K562 (cell line): ENCODE results near the gene FXYD3. TPM values are rescaled to one million over a fixed set of nuclear protein-coding genes. Genes with fewer than 3 reads are reported as not detected.
A peak's percentile ranks its signal among the peaks of the same experiment; 100 is the strongest.

ENCODE experiments used
- CBFA2T3 ChIP-seq: fragments of 450-650 bp; IDR thresholded peaks from 2 replicates; pipeline ENCODE4 v1.6.1; 2017
- CXXC5 ChIP-seq: fragments of 250-450 bp; sonication (Bioruptor Pico); IDR thresholded peaks from 2 replicates; pipeline ENCODE4 v1.8.0; 2022; ENCODE audit warnings: inconsistent platforms, mild to moderate bottlenecking, moderate library complexity
- ETV6 ChIP-seq, 3 experiments: fragments of 150-350 bp in 1 of 3; sonication (generic) in 1 of 3; formaldehyde crosslinking in 1 of 3; IDR thresholded peaks; 2 replicates each; pipeline versions ENCODE4 v1.6.1 to v1.8.0; 2014 to 2022; ENCODE audit warnings: borderline replicate concordance in 2 of 3, low read depth in 2 of 3, antibody characterized with exemption in 1 of 3, low read length in 1 of 3, mild to moderate bottlenecking in 1 of 3, missing genetic modification reagents in 1 of 3
- MYBL2 ChIP-seq, 2 experiments: fragments of 450-650 bp in 1 of 2; sonication (generic) in 1 of 2; formaldehyde crosslinking in 1 of 2; IDR thresholded peaks; 2 replicates each; pipeline versions ENCODE4 v1.6.1 to v1.8.1; 2017 to 2022; ENCODE audit warnings: borderline replicate concordance in 1 of 2, inconsistent platforms in 1 of 2, low read depth in 1 of 2, mild to moderate bottlenecking in 1 of 2, missing genetic modification reagents in 1 of 2, moderate library complexity in 1 of 2
- TAF9B ChIP-seq: fragments of 450-650 bp; IDR thresholded peaks from 2 replicates; pipeline ENCODE4 v1.6.1; 2018; ENCODE audit warnings: mild to moderate bottlenecking; ENCODE audit not compliant: partially characterized antibody
- polyA plus RNA-seq, 8 experiments: library from polyadenylated mRNA; depleted of rRNA in 4 of 8; stranded (reverse) in 5 of 8; unstranded in 3 of 8; fragments of >200 nt; fragmentation: Nextera tagmentation in 2 of 8; fragmentation: Illumina TruSeq in 1 of 8; extraction: Ambion mirVana in 2 of 8; extraction: Trizol in 1 of 8; gene quantifications; 2 replicates each; pipeline versions ENCODE4 v1.2.1 to v1.2.3, GENCODE V29; 2011 to 2014; ENCODE audit warnings: inconsistent platforms in 1 of 8, missing spikeins in 1 of 8
- total RNA-seq, 7 experiments: library from RNA; depleted of rRNA in 6 of 7; stranded (reverse); fragments of >200 nt in 6 of 7; fragmentation: Illumina TruSeq in 2 of 7; extraction: Trizol in 2 of 7; gene quantifications; 2 replicates each; pipeline versions ENCODE4 v1.2.1 to v1.2.3, GENCODE V29; 2011 to 2021; ENCODE audit warnings: low replicate concordance in 1 of 7
- TF ChIP-seq, protein P1 (sequence below): fragments of 250-450 bp; sonication (Bioruptor Pico); IDR thresholded peaks from 2 replicates; pipeline ENCODE4 v1.5.0; 2022; ENCODE audit warnings: mild to moderate bottlenecking
- TF ChIP-seq, protein P2 (sequence below): sonication (generic); formaldehyde crosslinking; IDR thresholded peaks from 2 replicates; pipeline ENCODE4 v1.8.0; 2022; ENCODE audit warnings: mild to moderate bottlenecking, low read depth, missing genetic modification reagents
- TF ChIP-seq, protein P3 (sequence below): IDR thresholded peaks from 2 replicates; pipeline ENCODE4 v1.6.1; 2014; ENCODE audit warnings: antibody characterized with exemption
- TF ChIP-seq, protein P4 (sequence below): fragments of 450-650 bp; IDR thresholded peaks from 2 replicates; pipeline ENCODE4 v1.6.1; 2016; ENCODE audit warnings: missing biosample characterization, missing genetic modification characterization
- TF ChIP-seq, protein P5 (sequence below): fragments of 150-350 bp; conservative IDR thresholded peaks from 2 replicates; pipeline ENCODE4 v1.6.1; 2014; ENCODE audit warnings: low read length
- TF ChIP-seq, protein P6 (sequence below), 2 experiments: fragments of 450-650 bp in 1 of 2; IDR thresholded peaks; 2 replicates each; pipeline ENCODE4 v1.6.1; 2011 to 2017; ENCODE audit warnings: low read depth in 2 of 2, antibody characterized with exemption in 1 of 2, borderline replicate concordance in 1 of 2, low read length in 1 of 2, mild to moderate bottlenecking in 1 of 2, mixed read lengths in 1 of 2; ENCODE audit not compliant: control insufficient read depth in 1 of 2

FXYD3 gene
- total and polyA plus RNA-seq, 9 of the 15 experiments (the other 6 are each of a cell fraction or from before 2014, with no cell fraction given) = 0.24 TPM; not detected in 8

DNA sequence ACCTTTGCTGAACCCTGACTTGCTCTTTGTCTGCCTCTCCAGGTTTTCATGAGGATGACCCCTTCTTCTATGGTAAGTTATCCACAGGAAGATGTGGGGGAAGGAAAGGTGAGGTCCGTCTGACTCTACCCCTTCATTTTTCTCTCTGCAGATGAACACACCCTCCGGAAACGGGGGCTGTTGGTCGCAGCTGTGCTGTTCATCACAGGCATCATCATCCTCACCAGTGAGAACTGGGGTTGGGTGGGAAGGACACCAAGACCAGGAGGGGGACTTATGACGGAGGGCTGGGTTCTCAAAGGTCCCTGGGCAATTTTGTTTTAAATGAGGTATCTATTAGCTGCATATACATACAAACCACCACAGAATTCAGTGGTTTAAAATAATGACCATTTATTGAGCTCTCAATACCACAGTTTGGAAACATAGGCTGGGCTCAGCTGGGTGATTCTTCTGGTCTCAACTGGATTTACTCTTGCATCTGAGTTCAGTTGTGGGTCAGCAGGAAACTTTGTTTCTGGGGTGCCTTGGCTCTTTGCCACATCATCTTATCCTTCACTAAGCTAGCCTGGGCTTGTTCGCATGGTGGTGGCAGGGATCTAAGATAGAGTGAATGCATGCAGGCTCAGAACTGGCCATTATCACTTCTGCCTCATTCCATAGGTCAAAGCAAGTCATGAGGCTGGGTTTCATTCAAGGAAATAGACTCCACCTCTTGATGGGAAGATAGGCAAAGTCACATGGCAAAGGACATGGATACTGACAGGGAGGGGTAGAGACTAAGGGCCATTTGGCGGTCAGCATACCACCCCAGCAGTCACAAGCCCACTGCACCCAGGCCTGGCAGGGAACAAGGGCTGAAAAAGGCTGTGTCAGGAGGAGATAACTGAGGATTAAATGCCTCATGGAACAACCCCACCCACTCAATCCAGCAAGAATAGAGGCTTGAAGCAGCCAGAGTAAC, 50.8 kb downstream of the FXYD3 start (continued):
- TF ChIP-seq, protein P1, sequence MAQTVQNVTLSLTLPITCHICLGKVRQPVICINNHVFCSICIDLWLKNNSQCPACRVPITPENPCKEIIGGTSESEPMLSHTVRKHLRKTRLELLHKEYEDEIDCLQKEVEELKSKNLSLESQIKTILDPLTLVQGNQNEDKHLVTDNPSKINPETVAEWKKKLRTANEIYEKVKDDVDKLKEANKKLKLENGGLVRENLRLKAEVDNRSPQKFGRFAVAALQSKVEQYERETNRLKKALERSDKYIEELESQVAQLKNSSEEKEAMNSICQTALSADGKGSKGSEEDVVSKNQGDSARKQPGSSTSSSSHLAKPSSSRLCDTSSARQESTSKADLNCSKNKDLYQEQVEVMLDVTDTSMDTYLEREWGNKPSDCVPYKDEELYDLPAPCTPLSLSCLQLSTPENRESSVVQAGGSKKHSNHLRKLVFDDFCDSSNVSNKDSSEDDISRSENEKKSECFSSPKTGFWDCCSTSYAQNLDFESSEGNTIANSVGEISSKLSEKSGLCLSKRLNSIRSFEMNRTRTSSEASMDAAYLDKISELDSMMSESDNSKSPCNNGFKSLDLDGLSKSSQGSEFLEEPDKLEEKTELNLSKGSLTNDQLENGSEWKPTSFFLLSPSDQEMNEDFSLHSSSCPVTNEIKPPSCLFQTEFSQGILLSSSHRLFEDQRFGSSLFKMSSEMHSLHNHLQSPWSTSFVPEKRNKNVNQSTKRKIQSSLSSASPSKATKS (CRISPR knock-in tag) = no peak
- TF ChIP-seq ETV6 (IDR thresholded peaks at IDR 0.05; ENCODE audit: borderline replicate concordance in 1 of 2, low read depth in 2 of 2, low read length in 1 of 2) (no peak), ETV6 (CRISPR knock-in tag; IDR thresholded peaks at IDR 0.05; ENCODE audit: borderline replicate concordance) (no peak), CBFA2T3 (peak; percentile 92), TAF9B (peak; percentile 32), MYBL2 (IDR thresholded peaks at IDR 0.05; ENCODE audit: low read depth) (no peak), MYBL2 (CRISPR knock-in tag; IDR thresholded peaks at IDR 0.05; ENCODE audit: borderline replicate concordance) (no peak), CXXC5 (CRISPR knock-in tag) (peak; percentile 42; the same call in 1 of the 2 replicates)
- TF ChIP-seq, protein P2, sequence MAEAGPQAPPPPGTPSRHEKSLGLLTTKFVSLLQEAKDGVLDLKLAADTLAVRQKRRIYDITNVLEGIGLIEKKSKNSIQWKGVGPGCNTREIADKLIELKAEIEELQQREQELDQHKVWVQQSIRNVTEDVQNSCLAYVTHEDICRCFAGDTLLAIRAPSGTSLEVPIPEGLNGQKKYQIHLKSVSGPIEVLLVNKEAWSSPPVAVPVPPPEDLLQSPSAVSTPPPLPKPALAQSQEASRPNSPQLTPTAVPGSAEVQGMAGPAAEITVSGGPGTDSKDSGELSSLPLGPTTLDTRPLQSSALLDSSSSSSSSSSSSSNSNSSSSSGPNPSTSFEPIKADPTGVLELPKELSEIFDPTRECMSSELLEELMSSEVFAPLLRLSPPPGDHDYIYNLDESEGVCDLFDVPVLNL = no peak
- TF ChIP-seq, protein P3, sequence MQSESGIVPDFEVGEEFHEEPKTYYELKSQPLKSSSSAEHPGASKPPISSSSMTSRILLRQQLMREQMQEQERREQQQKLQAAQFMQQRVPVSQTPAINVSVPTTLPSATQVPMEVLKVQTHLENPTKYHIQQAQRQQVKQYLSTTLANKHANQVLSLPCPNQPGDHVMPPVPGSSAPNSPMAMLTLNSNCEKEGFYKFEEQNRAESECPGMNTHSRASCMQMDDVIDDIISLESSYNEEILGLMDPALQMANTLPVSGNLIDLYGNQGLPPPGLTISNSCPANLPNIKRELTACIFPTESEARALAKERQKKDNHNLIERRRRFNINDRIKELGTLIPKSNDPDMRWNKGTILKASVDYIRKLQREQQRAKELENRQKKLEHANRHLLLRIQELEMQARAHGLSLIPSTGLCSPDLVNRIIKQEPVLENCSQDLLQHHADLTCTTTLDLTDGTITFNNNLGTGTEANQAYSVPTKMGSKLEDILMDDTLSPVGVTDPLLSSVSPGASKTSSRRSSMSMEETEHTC = peak; percentile 88
- TF ChIP-seq, protein P4, sequence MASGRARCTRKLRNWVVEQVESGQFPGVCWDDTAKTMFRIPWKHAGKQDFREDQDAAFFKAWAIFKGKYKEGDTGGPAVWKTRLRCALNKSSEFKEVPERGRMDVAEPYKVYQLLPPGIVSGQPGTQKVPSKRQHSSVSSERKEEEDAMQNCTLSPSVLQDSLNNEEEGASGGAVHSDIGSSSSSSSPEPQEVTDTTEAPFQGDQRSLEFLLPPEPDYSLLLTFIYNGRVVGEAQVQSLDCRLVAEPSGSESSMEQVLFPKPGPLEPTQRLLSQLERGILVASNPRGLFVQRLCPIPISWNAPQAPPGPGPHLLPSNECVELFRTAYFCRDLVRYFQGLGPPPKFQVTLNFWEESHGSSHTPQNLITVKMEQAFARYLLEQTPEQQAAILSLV (tag) = no peak
- TF ChIP-seq, protein P5, sequence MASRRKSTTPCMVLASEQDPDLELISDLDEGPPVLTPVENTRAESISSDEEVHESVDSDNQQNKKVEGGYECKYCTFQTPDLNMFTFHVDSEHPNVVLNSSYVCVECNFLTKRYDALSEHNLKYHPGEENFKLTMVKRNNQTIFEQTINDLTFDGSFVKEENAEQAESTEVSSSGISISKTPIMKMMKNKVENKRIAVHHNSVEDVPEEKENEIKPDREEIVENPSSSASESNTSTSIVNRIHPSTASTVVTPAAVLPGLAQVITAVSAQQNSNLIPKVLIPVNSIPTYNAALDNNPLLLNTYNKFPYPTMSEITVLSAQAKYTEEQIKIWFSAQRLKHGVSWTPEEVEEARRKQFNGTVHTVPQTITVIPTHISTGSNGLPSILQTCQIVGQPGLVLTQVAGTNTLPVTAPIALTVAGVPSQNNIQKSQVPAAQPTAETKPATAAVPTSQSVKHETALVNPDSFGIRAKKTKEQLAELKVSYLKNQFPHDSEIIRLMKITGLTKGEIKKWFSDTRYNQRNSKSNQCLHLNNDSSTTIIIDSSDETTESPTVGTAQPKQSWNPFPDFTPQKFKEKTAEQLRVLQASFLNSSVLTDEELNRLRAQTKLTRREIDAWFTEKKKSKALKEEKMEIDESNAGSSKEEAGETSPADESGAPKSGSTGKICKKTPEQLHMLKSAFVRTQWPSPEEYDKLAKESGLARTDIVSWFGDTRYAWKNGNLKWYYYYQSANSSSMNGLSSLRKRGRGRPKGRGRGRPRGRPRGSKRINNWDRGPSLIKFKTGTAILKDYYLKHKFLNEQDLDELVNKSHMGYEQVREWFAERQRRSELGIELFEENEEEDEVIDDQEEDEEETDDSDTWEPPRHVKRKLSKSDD = no peak
- TF ChIP-seq, protein P6, sequence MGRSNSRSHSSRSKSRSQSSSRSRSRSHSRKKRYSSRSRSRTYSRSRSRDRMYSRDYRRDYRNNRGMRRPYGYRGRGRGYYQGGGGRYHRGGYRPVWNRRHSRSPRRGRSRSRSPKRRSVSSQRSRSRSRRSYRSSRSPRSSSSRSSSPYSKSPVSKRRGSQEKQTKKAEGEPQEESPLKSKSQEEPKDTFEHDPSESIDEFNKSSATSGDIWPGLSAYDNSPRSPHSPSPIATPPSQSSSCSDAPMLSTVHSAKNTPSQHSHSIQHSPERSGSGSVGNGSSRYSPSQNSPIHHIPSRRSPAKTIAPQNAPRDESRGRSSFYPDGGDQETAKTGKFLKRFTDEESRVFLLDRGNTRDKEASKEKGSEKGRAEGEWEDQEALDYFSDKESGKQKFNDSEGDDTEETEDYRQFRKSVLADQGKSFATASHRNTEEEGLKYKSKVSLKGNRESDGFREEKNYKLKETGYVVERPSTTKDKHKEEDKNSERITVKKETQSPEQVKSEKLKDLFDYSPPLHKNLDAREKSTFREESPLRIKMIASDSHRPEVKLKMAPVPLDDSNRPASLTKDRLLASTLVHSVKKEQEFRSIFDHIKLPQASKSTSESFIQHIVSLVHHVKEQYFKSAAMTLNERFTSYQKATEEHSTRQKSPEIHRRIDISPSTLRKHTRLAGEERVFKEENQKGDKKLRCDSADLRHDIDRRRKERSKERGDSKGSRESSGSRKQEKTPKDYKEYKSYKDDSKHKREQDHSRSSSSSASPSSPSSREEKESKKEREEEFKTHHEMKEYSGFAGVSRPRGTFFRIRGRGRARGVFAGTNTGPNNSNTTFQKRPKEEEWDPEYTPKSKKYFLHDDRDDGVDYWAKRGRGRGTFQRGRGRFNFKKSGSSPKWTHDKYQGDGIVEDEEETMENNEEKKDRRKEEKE (IDR thresholded peaks at IDR 0.05; ENCODE audit: borderline replicate concordance in 1 of 2, control insufficient read depth in 1 of 2, low read depth in 2 of 2, low read length in 1 of 2) = no peak
